ENCODE measurements around the gene LCOR.
"Not testable (repeated sequence)": the region's sequence is repeated elsewhere in the genome, so short reads cannot be mapped to it uniquely, and the experiment has no call there.

LCOR gene

GRCh38 chr10:97033841-97034240 lies 201.7 kb downstream of the LCOR start:
- not testable (repeated sequence) for DNase-seq (ENCODE audit: low read depth)

- DNase-seq (ENCODE audit: low read depth), result no peak
Observed at GRCh38 chr10:97034301-97034700, 202.2 kb downstream of the LCOR start.

- no peak for DNase-seq (ENCODE audit: low read depth)
Observed at GRCh38 chr10:97034958-97035769, 203.1 kb downstream of the LCOR start.

- DNase-seq (ENCODE audit: low read depth), result no peak
Observed at GRCh38 chr10:97037365-97038361, 205.6 kb downstream of the LCOR start.

- no peak for DNase-seq (ENCODE audit: low read depth)
Observed at GRCh38 chr10:97038688-97039087, 206.6 kb downstream of the LCOR start.

GRCh38 chr10:97039538-97040247 lies 207.6 kb downstream of the LCOR start:
- no peak for DNase-seq (ENCODE audit: low read depth)

GRCh38 chr10:97040248-97040584 lies 208.1 kb downstream of the LCOR start:
- no peak for DNase-seq (ENCODE audit: low read depth)

- DNase-seq (ENCODE audit: low read depth), result no peak
Observed at GRCh38 chr10:97040706-97041105, 208.6 kb downstream of the LCOR start.

GRCh38 chr10:97042081-97042480 lies 210.0 kb downstream of the LCOR start:
- DNase-seq (ENCODE audit: low read depth), result no peak

GRCh38 chr10:97042716-97043562 lies 210.8 kb downstream of the LCOR start:
- DNase-seq (ENCODE audit: low read depth), result no peak

- DNase-seq (ENCODE audit: low read depth), result no peak
Observed at GRCh38 chr10:97043563-97043855, 211.4 kb downstream of the LCOR start.
